Measurements from ENCODE around the gene HTR3D.
A peak's percentile ranks its signal among the peaks of the same experiment; 100 is the strongest.

Gene HTR3D

DNA sequence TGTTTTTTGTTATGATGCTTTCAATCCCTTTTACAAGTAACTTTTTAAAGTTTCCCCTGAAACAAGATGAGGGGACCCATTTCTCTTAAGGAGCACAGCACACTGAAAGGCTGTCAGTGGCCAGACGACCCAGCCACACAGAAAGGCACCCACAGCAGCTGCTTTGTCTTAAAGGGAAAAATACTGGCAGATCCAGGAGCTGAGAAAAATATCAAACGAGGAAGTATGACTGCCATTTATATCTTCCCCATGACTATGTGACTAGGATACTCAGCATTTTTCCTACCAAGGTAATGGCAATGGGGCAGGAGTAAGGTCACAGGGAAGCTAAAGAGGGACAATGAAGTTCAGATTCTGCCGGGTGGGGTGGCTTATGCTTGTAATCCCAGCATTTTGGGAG, 29.8 kb upstream of the HTR3D start:
- Histone ChIP-seq H3K18ac (ENCODE audit: low read length) (no peak overlapping the region), H3K9ac (ENCODE audit: low read depth, low read length, poor library complexity) (no peak overlapping the region), H3K27ac (replicated peaks; ENCODE audit: low read length) (no peak overlapping the region), H2BK120ac (ENCODE audit: low read depth, low read length) (no peak overlapping the region), H3K27me3 (ENCODE audit: control insufficient read depth in 3 of 3, insufficient read depth in 3 of 3, low read depth in 1 of 3, low read length in 3 of 3) (no peaks in the 10 kb centered on the region), H4K91ac (ENCODE audit: low read depth, low read length, poor library complexity) (no peak overlapping the region), H2AFZ (ENCODE audit: low read length) (no peak overlapping the region), H3K4me3 (ENCODE audit: low read length in 2 of 2) (no peak overlapping the region), H2BK12ac (ENCODE audit: low read length) (no peak overlapping the region), H3K4me1 (ENCODE audit: control insufficient read depth in 2 of 2, insufficient read depth in 1 of 2, low read depth in 1 of 2, low read length in 2 of 2) (no peaks in the 10 kb centered on the region), H3K79me1 (ENCODE audit: low read depth, low read length) (peaks cover 1% of the 10 kb centered on the region), H3K23ac (ENCODE audit: low read depth, low read length, poor library complexity) (no peak overlapping the region), H3K9me3 (replicated peaks in 1 of 2; ENCODE audit: control insufficient read depth in 2 of 2, insufficient read depth in 1 of 2, low read depth in 1 of 2, low read length in 2 of 2) (no peaks in the 10 kb centered on the region), H2BK15ac (ENCODE audit: low read length) (no peak overlapping the region), H3K4me2 (ENCODE audit: insufficient read depth, low read length, poor library complexity, severe bottlenecking) (no peak overlapping the region), H2AK5ac (ENCODE audit: low read depth, low read length) (no peak overlapping the region), H2BK5ac (ENCODE audit: low read length) (no peak overlapping the region), H4K8ac (ENCODE audit: low read depth, low read length) (no peak overlapping the region), H3K14ac (ENCODE audit: low read length) (no peak overlapping the region), H3K4ac (ENCODE audit: low read length) (no peak overlapping the region), H3K36me3 (replicated peaks in 1 of 2; ENCODE audit: control insufficient read depth in 2 of 2, insufficient read depth in 2 of 2, low read length in 2 of 2) (peaks cover 2 to 26% of the 10 kb centered on the region in 2 donors)
- DNase-seq (ENCODE audit: low spot score), result no peak
- WGBS, 2 donors (ENCODE audit: extremely low coverage in 2 of 2, insufficient read length in 2 of 2, insufficient replicate concordance in 1 of 2), result no CpG with 5 or more reads among the region's 3 CpGs

DNA sequence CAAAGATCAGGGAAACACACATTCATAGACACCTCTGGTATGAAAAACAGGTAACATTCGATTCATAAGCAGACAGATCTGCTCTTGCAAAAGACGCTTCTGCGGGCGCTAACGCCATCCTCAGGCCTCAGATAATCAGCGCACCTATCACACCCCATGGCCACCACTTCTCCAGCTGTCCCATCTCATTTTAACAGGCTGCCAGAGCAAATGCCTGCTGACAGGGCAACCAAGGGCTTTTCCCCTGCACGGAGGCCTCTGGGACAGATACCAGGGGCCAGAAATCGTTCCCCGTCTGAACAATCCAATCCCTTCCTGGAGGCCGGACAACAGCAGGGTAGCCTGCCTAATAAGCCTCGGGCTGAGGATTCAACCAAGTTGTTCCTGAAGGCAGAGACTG, 29.1 kb upstream of the HTR3D start:
- no peak overlapping the region for H2BK5ac ChIP-seq (ENCODE audit: low read length)
- H3K27me3 ChIP-seq (ENCODE audit: control insufficient read depth in 3 of 3, insufficient read depth in 3 of 3, low read depth in 1 of 3, low read length in 3 of 3), result no peaks in the 10 kb centered on the region
- no CpG with 5 or more reads among the region's 11 CpGs for WGBS, 2 donors (ENCODE audit: extremely low coverage in 2 of 2, insufficient read length in 2 of 2, insufficient replicate concordance in 1 of 2)
- peaks cover 2 to 26% of the 10 kb centered on the region in 2 donors for H3K36me3 ChIP-seq (replicated peaks in 1 of 2; ENCODE audit: control insufficient read depth in 2 of 2, insufficient read depth in 2 of 2, low read length in 2 of 2)
- DNase-seq (ENCODE audit: low spot score), result no peak
- no peak overlapping the region for H3K18ac ChIP-seq (ENCODE audit: low read length)
- H3K9ac ChIP-seq (ENCODE audit: low read depth, low read length, poor library complexity), result no peak overlapping the region
- H2AK5ac ChIP-seq (ENCODE audit: low read depth, low read length), result no peak overlapping the region
- H3K27ac ChIP-seq (replicated peaks; ENCODE audit: low read length), result no peak overlapping the region
- H4K91ac ChIP-seq (ENCODE audit: low read depth, low read length, poor library complexity), result no peak overlapping the region
- no peak overlapping the region for H3K4me2 ChIP-seq (ENCODE audit: insufficient read depth, low read length, poor library complexity, severe bottlenecking)
- no peak overlapping the region for H4K8ac ChIP-seq (ENCODE audit: low read depth, low read length)
- no peak overlapping the region for H2BK15ac ChIP-seq (ENCODE audit: low read length)
- H3K4me3 ChIP-seq (ENCODE audit: low read length in 2 of 2), result no peak overlapping the region
- H3K4ac ChIP-seq (ENCODE audit: low read length), result no peak overlapping the region
- H2BK12ac ChIP-seq (ENCODE audit: low read length), result no peak overlapping the region
- no peaks in the 10 kb centered on the region for H3K9me3 ChIP-seq (replicated peaks in 1 of 2; ENCODE audit: control insufficient read depth in 2 of 2, insufficient read depth in 1 of 2, low read depth in 1 of 2, low read length in 2 of 2)
- H3K23ac ChIP-seq (ENCODE audit: low read depth, low read length, poor library complexity), result peak overlapping the region; percentile 1
- no peak overlapping the region for H2BK120ac ChIP-seq (ENCODE audit: low read depth, low read length)
- peaks cover 1% of the 10 kb centered on the region for H3K79me1 ChIP-seq (ENCODE audit: low read depth, low read length)
- peak overlapping the region; percentile 82 for H3K14ac ChIP-seq (ENCODE audit: low read length)
- H2AFZ ChIP-seq (ENCODE audit: low read length), result no peak overlapping the region
- H3K4me1 ChIP-seq (ENCODE audit: control insufficient read depth in 2 of 2, insufficient read depth in 1 of 2, low read depth in 1 of 2, low read length in 2 of 2), result no peaks in the 10 kb centered on the region

DNA sequence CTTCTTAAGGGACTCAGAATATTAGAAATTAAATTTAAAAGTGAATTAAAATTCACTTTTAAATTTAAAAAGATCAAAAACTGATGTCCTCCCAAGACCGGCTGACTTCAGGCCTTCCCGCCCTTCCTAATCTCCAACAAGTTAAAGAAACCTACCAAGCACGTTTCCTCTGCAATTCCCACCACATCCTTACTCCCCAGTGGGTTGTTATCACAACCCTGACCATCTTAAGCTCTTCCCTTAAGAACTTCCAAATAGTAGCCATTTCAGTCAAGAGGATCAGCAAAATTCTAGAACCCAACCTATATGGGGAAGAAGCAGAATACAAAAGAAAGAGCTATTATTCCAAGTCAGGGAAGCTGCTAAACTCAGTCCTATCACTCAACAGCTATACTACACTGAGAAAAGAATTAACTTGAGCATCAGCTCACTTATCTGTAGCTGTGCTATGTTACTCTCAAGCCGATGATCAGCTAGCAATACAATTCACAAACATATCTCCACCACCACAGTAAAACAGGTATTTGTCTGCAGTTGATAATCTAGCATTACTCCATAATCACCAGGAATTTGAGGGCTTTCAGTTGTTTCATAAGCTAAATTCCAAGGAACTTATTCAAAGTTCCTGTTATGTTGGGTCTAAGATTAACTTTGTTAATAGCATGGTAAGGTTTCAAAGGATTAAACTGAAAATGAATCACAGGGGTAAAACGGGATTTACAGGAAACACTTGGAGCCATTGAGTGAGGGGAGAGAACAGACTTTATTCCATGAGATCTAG, 28.2 kb upstream of the HTR3D start:
- Histone ChIP-seq H3K4me2 (ENCODE audit: insufficient read depth, low read length, poor library complexity, severe bottlenecking) (no peak overlapping the region), H3K9me3 (replicated peaks in 1 of 2; ENCODE audit: control insufficient read depth in 2 of 2, insufficient read depth in 1 of 2, low read depth in 1 of 2, low read length in 2 of 2) (no peaks in the 10 kb centered on the region), H3K14ac (ENCODE audit: low read length) (no peak overlapping the region), H3K4ac (ENCODE audit: low read length) (no peak overlapping the region), H4K91ac (ENCODE audit: low read depth, low read length, poor library complexity) (no peak overlapping the region), H4K8ac (ENCODE audit: low read depth, low read length) (no peak overlapping the region), H2BK15ac (ENCODE audit: low read length) (no peak overlapping the region), H3K4me3 (ENCODE audit: low read length in 2 of 2) (no peak overlapping the region), H2AFZ (ENCODE audit: low read length) (no peak overlapping the region), H3K27ac (replicated peaks; ENCODE audit: low read length) (no peak overlapping the region), H3K23ac (ENCODE audit: low read depth, low read length, poor library complexity) (no peak overlapping the region), H2BK120ac (ENCODE audit: low read depth, low read length) (no peak overlapping the region), H3K9ac (ENCODE audit: low read depth, low read length, poor library complexity) (no peak overlapping the region), H2BK5ac (ENCODE audit: low read length) (no peak overlapping the region), H2AK5ac (ENCODE audit: low read depth, low read length) (no peak overlapping the region), H2BK12ac (ENCODE audit: low read length) (no peak overlapping the region), H3K27me3 (ENCODE audit: control insufficient read depth in 3 of 3, insufficient read depth in 3 of 3, low read depth in 1 of 3, low read length in 3 of 3) (no peaks in the 10 kb centered on the region), H3K36me3 (replicated peaks in 1 of 2; ENCODE audit: control insufficient read depth in 2 of 2, insufficient read depth in 2 of 2, low read length in 2 of 2) (peaks cover 4 to 25% of the 10 kb centered on the region in 2 donors), H3K4me1 (ENCODE audit: control insufficient read depth in 2 of 2, insufficient read depth in 1 of 2, low read depth in 1 of 2, low read length in 2 of 2) (no peaks in the 10 kb centered on the region), H3K79me1 (ENCODE audit: low read depth, low read length) (peaks cover 1% of the 10 kb centered on the region), H3K18ac (ENCODE audit: low read length) (no peak overlapping the region)
- no CpG with 5 or more reads among the region's 5 CpGs for WGBS, 2 donors (ENCODE audit: extremely low coverage in 2 of 2, insufficient read length in 2 of 2, insufficient replicate concordance in 1 of 2)
- no peak for DNase-seq (ENCODE audit: low spot score)

DNA sequence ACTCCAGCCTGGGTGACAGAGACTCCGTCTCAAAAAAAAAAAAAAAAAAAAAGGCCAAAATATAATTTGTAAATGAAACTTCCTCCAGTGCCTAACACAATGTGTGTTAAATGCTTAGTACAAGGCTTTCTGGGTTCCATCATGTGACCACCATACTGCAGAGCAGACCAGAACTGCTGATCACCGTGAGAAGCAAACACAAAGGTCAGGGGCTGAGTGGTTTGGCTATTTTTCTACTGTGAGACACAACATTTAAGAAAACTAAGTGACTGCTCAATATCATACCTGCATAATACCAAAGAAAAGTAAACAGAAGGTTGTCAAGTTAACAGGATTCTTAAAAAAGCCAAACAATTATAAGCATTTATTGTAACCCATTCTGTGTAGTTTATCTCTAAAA, 27.1 kb upstream of the HTR3D start:
- H3K9me3 ChIP-seq (replicated peaks in 1 of 2; ENCODE audit: control insufficient read depth in 2 of 2, insufficient read depth in 1 of 2, low read depth in 1 of 2, low read length in 2 of 2), result no peaks in the 10 kb centered on the region

More for the DNA sequence above, 27.1 kb upstream of the HTR3D start:
- DNase-seq (ENCODE audit: low spot score), result no peak
- Histone ChIP-seq H4K91ac (ENCODE audit: low read depth, low read length, poor library complexity) (no peak overlapping the region), H3K18ac (ENCODE audit: low read length) (no peak overlapping the region), H2BK5ac (ENCODE audit: low read length) (no peak overlapping the region), H3K4me1 (ENCODE audit: control insufficient read depth in 2 of 2, insufficient read depth in 1 of 2, low read depth in 1 of 2, low read length in 2 of 2) (no peaks in the 10 kb centered on the region), H4K8ac (ENCODE audit: low read depth, low read length) (no peak overlapping the region), H2AFZ (ENCODE audit: low read length) (no peak overlapping the region), H3K9ac (ENCODE audit: low read depth, low read length, poor library complexity) (no peak overlapping the region), H3K4me3 (ENCODE audit: low read length in 2 of 2) (no peak overlapping the region), H3K23ac (ENCODE audit: low read depth, low read length, poor library complexity) (no peak overlapping the region), H2BK120ac (ENCODE audit: low read depth, low read length) (no peak overlapping the region), H2BK12ac (ENCODE audit: low read length) (no peak overlapping the region), H3K14ac (ENCODE audit: low read length) (no peak overlapping the region), H3K27ac (replicated peaks; ENCODE audit: low read length) (no peak overlapping the region), H3K36me3 (replicated peaks in 1 of 2; ENCODE audit: control insufficient read depth in 2 of 2, insufficient read depth in 2 of 2, low read length in 2 of 2) (peaks cover 3 to 28% of the 10 kb centered on the region in 2 donors), H2BK15ac (ENCODE audit: low read length) (no peak overlapping the region), H3K4ac (ENCODE audit: low read length) (no peak overlapping the region), H2AK5ac (ENCODE audit: low read depth, low read length) (no peak overlapping the region), H3K79me1 (ENCODE audit: low read depth, low read length) (peaks cover 1% of the 10 kb centered on the region), H3K4me2 (ENCODE audit: insufficient read depth, low read length, poor library complexity, severe bottlenecking) (no peak overlapping the region), H3K27me3 (ENCODE audit: control insufficient read depth in 3 of 3, insufficient read depth in 3 of 3, low read depth in 1 of 3, low read length in 3 of 3) (no peaks in the 10 kb centered on the region)
- no CpG with 5 or more reads among the region's 2 CpGs for WGBS, 2 donors (ENCODE audit: extremely low coverage in 2 of 2, insufficient read length in 2 of 2, insufficient replicate concordance in 1 of 2)
